Smooth muscle cell (in vitro differentiated cells): ENCODE measurements around the gene ANXA3. TPM values are rescaled to one million over a fixed set of nuclear protein-coding genes. Genes with fewer than 3 reads are reported as not detected.
"Not testable (repeated sequence)": the region's sequence is repeated elsewhere in the genome, so short reads cannot be mapped to it uniquely, and the experiment has no call there.

Source experiments
- DNase-seq: peaks from one replicate; lab custom pipeline; 2025; ENCODE audit not compliant: unreplicated experiment; lab: John Stamatoyannopoulos, UW
- H2AFZ ChIP-seq: fragments of 200-600 bp; sonication (generic); 2 replicates; pipeline ENCODE4 v1.6.0; 2016; ENCODE audit warnings: antibody characterized with exemption, low read depth, mild to moderate bottlenecking
- H3F3A ChIP-seq: fragments of 200-600 bp; sonication (generic); 2 replicates; pipeline ENCODE4 v1.6.0; 2017; ENCODE audit warnings: antibody characterized with exemption, low read depth
- H3K27ac ChIP-seq: fragments of 200-600 bp; sonication (generic); 2 replicates; pipeline ENCODE4 v1.5.1; 2016; ENCODE audit warnings: low read depth, mild to moderate bottlenecking
- H3K27me3 ChIP-seq: fragments of 200-600 bp; sonication (generic); 2 replicates; pipeline ENCODE4 v1.6.1; 2016; ENCODE audit warnings: low read depth, mild to moderate bottlenecking
- H3K36me3 ChIP-seq: fragments of 200-600 bp; sonication (generic); 2 replicates; pipeline ENCODE4 v1.5.1; 2016; ENCODE audit warnings: low read depth
- H3K4me1 ChIP-seq: fragments of 200-600 bp; sonication (generic); 2 replicates; pipeline ENCODE4 v1.5.1; 2016; ENCODE audit warnings: low read depth
- H3K4me2 ChIP-seq: fragments of 200-600 bp; sonication (generic); 2 replicates; pipeline ENCODE4 v1.6.0; 2016; ENCODE audit warnings: mild to moderate bottlenecking
- H3K4me3 ChIP-seq: fragments of 200-600 bp; sonication (generic); 2 replicates; pipeline ENCODE4 v1.5.1; 2016; ENCODE audit warnings: mild to moderate bottlenecking
- H3K79me2 ChIP-seq: fragments of 200-600 bp; sonication (generic); 2 replicates; pipeline ENCODE4 v1.6.0; 2016; ENCODE audit warnings: low read depth, mild to moderate bottlenecking
- H3K9ac ChIP-seq: fragments of 200-600 bp; sonication (generic); 2 replicates; pipeline ENCODE4 v1.6.0; 2016; ENCODE audit warnings: low read depth
- H3K9me3 ChIP-seq: fragments of 200-600 bp; sonication (generic); replicated peaks from 2 replicates; pipeline ENCODE4 v1.5.1; 2016; ENCODE audit warnings: low read depth
- H4K20me1 ChIP-seq: fragments of 200-600 bp; sonication (generic); 2 replicates; pipeline ENCODE4 v1.6.0; 2016; ENCODE audit warnings: low read depth
- CTCF ChIP-seq: fragments of 200-600 bp; sonication (generic); IDR thresholded peaks from 2 replicates; pipeline ENCODE4 v1.5.1; 2017; ENCODE audit warnings: borderline replicate concordance, mild to moderate bottlenecking, antibody characterized with exemption; ENCODE audit not compliant: insufficient read depth, poor library complexity, severe bottlenecking
- WGBS: methylation state at CpG from one replicate; pipeline ENCODE4 v1.1.7; 2016; ENCODE audit warnings: low lambda C conversion rate; 5-methylcytosine and 5-hydroxymethylcytosine counted together
- polyA plus RNA-seq: library from polyadenylated mRNA; unstranded; fragments of >200 nt; fragmentation: Nextera tagmentation; extraction: Ambion mirVana; gene quantifications from 2 replicates; pipeline ENCODE4 v1.2.1, GENCODE V29; 2016
- total RNA-seq: library from RNA; depleted of rRNA; stranded (reverse); fragments of >200 nt; gene quantifications from 2 replicates; pipeline ENCODE4 v1.2.3, GENCODE V29; 2014

Gene ANXA3
- total and polyA plus RNA-seq, 2 experiments from 2014 or later, result 16.7 to 44.5 TPM

DNA sequence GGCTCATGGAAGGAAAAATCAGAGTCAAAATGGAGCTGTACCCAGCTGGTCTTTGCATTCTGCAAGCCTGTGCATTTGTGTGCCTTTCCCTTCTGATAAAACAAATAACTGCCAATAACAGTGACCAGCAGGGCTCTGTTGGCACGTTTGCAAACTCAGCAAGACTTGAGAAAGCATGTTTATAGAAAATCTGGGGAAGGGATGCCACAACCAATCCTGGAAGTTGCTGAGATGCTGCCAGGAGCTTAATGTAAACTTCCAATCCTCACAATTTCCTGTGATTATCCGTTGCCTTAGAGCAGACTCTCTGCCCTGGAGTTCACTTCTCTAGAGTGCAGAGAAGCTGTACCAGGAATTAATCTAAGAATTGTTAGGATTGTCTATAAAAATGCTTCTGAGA is 6.9 kb upstream of the ANXA3 start:
- H3K4me3 ChIP-seq, result no peak overlapping the region
- DNase-seq, result no peak
- H2AFZ ChIP-seq, result no peak overlapping the region
- H3K4me2 ChIP-seq, result no peak overlapping the region
- no peaks in the 10 kb centered on the region for H3K27me3 ChIP-seq
- H3F3A ChIP-seq, result no peaks in the 10 kb centered on the region
- H3K79me2 ChIP-seq, result no peaks in the 10 kb centered on the region
- H4K20me1 ChIP-seq, result no peaks in the 10 kb centered on the region
- no peaks in the 10 kb centered on the region for H3K36me3 ChIP-seq
- 26% methylated on average over 2 of the region's 2 CpGs for WGBS
- no peaks in the 10 kb centered on the region for H3K9me3 ChIP-seq
- TF ChIP-seq CTCF, result no peak
- no peak overlapping the region for H3K9ac ChIP-seq
- H3K27ac ChIP-seq, result no peak overlapping the region
- H3K4me1 ChIP-seq, result no peaks in the 10 kb centered on the region

DNA sequence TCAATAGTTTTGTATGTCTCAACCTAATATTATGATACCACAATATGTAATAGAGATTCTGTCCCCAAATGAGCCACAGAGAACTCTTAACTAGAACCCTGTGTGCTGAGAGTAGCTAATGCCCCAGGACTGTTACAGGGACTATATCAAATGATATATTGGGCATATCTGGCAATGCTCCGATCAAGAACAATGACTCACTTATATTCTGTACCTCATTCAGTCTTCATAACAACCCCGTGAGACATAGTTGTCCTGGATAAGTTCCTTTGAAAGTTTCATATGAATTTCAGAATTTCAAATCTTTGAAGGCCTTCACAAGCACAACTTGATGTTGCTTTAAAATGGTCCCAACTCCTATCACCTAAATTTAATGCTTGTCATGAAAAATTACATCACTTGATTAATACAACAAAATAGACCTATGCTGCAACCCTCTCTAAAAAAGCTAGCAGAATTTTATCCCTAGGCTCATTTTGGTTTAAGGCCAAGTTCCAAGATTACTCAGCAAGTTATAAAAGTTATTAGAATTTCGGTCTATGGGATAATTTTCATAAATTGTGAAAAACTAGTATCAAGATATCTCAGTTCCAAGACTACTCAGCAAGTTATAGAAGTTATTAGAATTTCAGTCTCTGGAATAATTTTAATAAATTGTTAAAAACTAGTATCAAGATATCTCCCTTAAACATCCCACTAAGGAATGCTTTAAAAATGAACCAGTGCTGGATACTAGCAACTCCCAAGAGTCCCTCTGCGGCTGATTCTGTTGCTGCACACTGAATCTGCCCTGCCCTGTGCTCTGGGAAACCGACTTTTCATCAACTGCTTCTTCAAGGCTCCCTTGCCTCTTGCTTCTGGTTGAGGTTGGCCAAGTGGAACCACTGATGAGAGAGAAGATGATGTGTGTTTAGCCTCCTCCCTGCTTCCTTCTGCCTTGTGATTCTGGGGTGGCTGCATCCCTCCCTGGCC is 6.0 kb upstream of the ANXA3 start:
- Histone ChIP-seq H3K9me3 (no peaks in the 10 kb centered on the region), H3K79me2 (no peaks in the 10 kb centered on the region), H3K9ac (no peak overlapping the region), H3F3A (no peaks in the 10 kb centered on the region), H3K36me3 (no peaks in the 10 kb centered on the region), H3K4me2 (no peak overlapping the region), H2AFZ (no peak overlapping the region), H3K27me3 (no peaks in the 10 kb centered on the region), H3K27ac (no peak overlapping the region), H3K4me1 (no peaks in the 10 kb centered on the region), H3K4me3 (no peak overlapping the region), H4K20me1 (no peaks in the 10 kb centered on the region)
- 89% methylated on average over 5 of the region's 5 CpGs for WGBS
- TF ChIP-seq CTCF, result no peak
- no peak for DNase-seq

DNA sequence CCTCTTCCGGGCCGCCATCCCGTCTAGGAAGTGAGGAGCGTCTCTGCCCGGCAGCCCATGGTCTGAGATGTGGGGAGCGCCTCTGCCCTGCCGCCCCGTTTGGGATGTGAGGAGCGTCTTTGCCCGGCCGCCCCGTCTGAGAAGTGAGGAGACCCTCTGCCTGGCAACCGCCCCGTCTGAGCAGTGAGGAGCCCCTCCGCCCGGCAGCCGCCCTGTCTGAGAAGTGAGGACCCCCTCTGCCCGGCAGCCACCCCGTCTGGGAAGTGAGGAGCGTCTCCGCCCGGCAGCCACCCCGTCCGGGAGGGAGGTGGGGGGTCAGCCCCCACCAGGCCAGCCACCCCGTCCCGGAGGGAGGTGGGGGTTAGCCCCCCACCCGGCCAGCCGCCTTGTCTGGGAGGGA is 3.7 kb upstream of the ANXA3 start:
- not testable (repeated sequence) for H3K4me2 ChIP-seq, H3K27ac ChIP-seq, H3K9me3 ChIP-seq, H4K20me1 ChIP-seq, H3K36me3 ChIP-seq, H3K79me2 ChIP-seq, H3K4me3 ChIP-seq, H3K9ac ChIP-seq, H2AFZ ChIP-seq, DNase-seq, H3F3A ChIP-seq, H3K27me3 ChIP-seq
- H3K4me1 ChIP-seq, result peaks cover 13% of the 10 kb centered on the region
- WGBS, result 97% methylated on average over 20 of the region's 28 CpGs

DNA sequence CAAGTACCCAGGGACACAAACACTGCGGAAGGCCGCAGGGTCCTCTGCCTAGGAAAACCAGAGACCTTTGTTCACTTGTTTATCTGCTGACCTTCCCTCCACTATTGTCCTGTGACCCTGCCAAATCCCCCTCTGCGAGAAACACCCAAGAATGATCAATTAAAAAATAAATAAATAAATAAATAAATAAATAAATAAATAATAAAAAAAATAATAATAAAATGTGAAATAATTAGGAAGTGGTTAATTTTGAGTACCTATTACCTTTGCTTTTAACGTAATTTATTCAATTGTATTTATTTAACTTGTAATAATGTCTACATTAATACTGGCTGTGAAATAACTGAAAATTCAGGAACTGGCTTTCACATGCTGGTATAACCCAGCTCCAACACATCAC is 2.7 kb upstream of the ANXA3 start:
- not testable (repeated sequence) for DNase-seq, H3K27ac ChIP-seq, H3K36me3 ChIP-seq, H3F3A ChIP-seq, H3K9me3 ChIP-seq, H3K4me3 ChIP-seq, H4K20me1 ChIP-seq, H3K79me2 ChIP-seq, H3K9ac ChIP-seq, H3K27me3 ChIP-seq, H2AFZ ChIP-seq, H3K4me2 ChIP-seq
- WGBS, result 99% methylated on average over 2 of the region's 4 CpGs
- H3K4me1 ChIP-seq, result peaks cover 13% of the 10 kb centered on the region
